Mucosa of descending colon (tissue), 3 donors: ENCODE data around the gene LDHA. TPM values are rescaled to one million over a fixed set of nuclear protein-coding genes. Genes with fewer than 3 reads are reported as not detected.

Experiments used
- ATAC-seq: fragments of 200-7000 bp; cut with Tn5 transposase; one replicate; pipeline ENCODE4 v1.9.1; 2020; ENCODE audit warnings: mild to moderate bottlenecking, moderate library complexity
- DNase-seq, 3 donors: peaks; one replicate each; pipeline ENCODE4 v3.0.0-alpha.2; 2020
- H3K36me3 ChIP-seq: fragments of 200-600 bp; one replicate; pipeline ENCODE4 v1.8.0; 2021; ENCODE audit warnings: low read depth, mild to moderate bottlenecking
- H3K4me1 ChIP-seq: fragments of 200-600 bp; one replicate; pipeline ENCODE4 v1.8.0; 2021; ENCODE audit warnings: low read depth, mild to moderate bottlenecking
- H3K4me3 ChIP-seq: fragments of 200-600 bp; one replicate; pipeline ENCODE4 v1.8.0; 2021; ENCODE audit warnings: mild to moderate bottlenecking
- H3K9me3 ChIP-seq: fragments of 200-600 bp; one replicate; pipeline ENCODE4 v1.8.0; 2021; ENCODE audit warnings: mild to moderate bottlenecking
- CTCF ChIP-seq: fragments of 200-600 bp; IDR thresholded peaks from one replicate; pipeline ENCODE4 v1.8.0; 2022; ENCODE audit warnings: antibody characterized with exemption, mild to moderate bottlenecking
- intact Hi-C, 2 donors: fragments of 100-400 bp; cut with DNase I in 1 of 2; cut with micrococcal nuclease in 1 of 2; formaldehyde crosslinking; loops; one replicate each; pipeline versions ENCODE4 v1.11.0 to v1.11.1; 2022; cut with DNase I, micrococcal nuclease
- total RNA-seq, 3 donors: library from RNA; stranded (reverse); fragmentation: NEBNext Ultra II Directional in 2 of 3; extraction: Animal tissue kit (Norgen Biotek cat#: 25700) in 2 of 3; gene quantifications; one replicate each; pipeline versions ENCODE4 v1.2.1 to v1.2.4, GENCODE V29; 2021 to 2023
- donor health status: DM: no; HTN: no; CAD: no; lungs with moderate emphysema.
- donor health status: DM: no; HTN: no; CAD: no.
- donor health status: DM: no; HTN: yes; CAD: no.

LDHA gene
- total RNA-seq, 3 donors from 2014 or later = 453 to 504 (median 462) TPM

DNA sequence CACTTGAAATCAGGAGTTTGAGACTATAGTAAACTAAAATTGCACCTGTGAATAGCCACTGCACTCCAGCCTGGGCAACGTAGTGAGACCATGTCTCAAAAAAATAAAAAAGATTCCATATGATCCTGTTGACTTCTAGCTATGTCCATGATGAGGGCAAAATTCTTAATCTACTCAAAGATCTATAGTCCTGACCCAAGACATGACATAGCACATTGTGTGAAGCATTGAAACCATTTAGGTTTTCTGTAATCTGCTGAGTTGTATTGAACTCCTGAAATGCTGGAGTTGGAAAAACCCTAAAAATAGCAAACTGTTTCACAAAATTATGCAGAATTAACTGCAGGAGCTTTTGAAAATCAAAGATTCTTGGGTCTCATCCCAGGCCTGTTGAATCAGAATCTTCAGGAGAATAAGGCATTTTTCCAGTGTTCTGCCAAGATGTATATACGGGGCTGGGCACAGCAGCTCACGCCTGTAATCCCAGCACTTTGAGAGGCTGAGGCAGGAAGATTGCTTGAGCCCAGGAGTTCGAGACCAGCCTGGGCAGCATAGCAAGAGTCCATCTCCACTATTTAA lies 29.8 kb upstream of the LDHA start:
- no peak overlapping the region for H3K4me3 ChIP-seq
- no peaks in the 10 kb centered on the region for H3K4me1 ChIP-seq
- intact Hi-C loops = no loop called here
- TF ChIP-seq CTCF = no peak
- H3K36me3 ChIP-seq = peaks cover 3% of the 10 kb centered on the region
- ATAC-seq = no peak
- no peaks in the 10 kb centered on the region for H3K9me3 ChIP-seq
- no peak for DNase-seq

GRCh38 chr11:18365741-18366140 lies 28.6 kb upstream of the LDHA start:
- intact Hi-C loops = no loop called here
- DNase-seq (no peak), ATAC-seq (no peak)
- Histone ChIP-seq H3K9me3 (no peaks in the 10 kb centered on the region), H3K36me3 (peaks cover 3% of the 10 kb centered on the region), H3K4me1 (no peaks in the 10 kb centered on the region), H3K4me3 (no peak overlapping the region)
- no peak for TF ChIP-seq CTCF

GRCh38 chr11:18366286-18366685 lies 28.1 kb upstream of the LDHA start:
- no peaks in the 10 kb centered on the region for H3K4me1 ChIP-seq
- H3K9me3 ChIP-seq = no peaks in the 10 kb centered on the region
- no peak for TF ChIP-seq CTCF
- H3K4me3 ChIP-seq = no peak overlapping the region
- ATAC-seq (no peak), DNase-seq (no peak)
- peaks cover 3% of the 10 kb centered on the region for H3K36me3 ChIP-seq
- intact Hi-C loops = no loop called here

GRCh38 chr11:18367431-18367830 lies 26.9 kb upstream of the LDHA start:
- Histone ChIP-seq H3K36me3 (peaks cover 3% of the 10 kb centered on the region), H3K9me3 (no peaks in the 10 kb centered on the region), H3K4me3 (no peak overlapping the region), H3K4me1 (no peaks in the 10 kb centered on the region)
- no peak for TF ChIP-seq CTCF
- intact Hi-C loops = no loop called here
- ATAC-seq (no peak), DNase-seq (no peak)

GRCh38 chr11:18368221-18368620 lies 26.1 kb upstream of the LDHA start:
- Histone ChIP-seq H3K9me3 (no peaks in the 10 kb centered on the region), H3K4me1 (no peaks in the 10 kb centered on the region), H3K4me3 (no peak overlapping the region), H3K36me3 (peaks cover 3% of the 10 kb centered on the region)
- TF ChIP-seq CTCF = no peak
- DNase-seq = no peak
- no peak for ATAC-seq
- intact Hi-C loops = no loop called here

DNA sequence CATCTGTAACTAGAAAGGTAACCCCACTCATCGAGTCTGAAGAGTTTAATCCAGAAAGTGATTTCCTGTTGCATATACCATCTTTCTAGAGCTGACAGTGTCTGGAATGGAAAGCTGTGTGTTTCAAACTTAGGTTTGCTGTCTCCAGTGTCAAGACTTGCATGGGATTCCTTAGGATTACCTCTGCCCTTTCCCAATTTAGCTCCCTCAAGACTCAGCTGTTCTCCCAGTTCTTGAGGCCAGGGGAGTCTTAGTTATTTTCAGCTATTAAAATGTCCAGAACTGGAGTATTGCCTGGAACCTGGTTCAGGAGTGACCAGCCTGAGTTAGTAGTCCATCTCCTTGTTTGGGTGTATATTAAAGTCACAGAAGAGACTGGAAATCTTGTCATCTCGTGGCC lies 25.0 kb upstream of the LDHA start:
- H3K9me3 ChIP-seq = no peaks in the 10 kb centered on the region
- intact Hi-C loops = no loop called here
- no peak for TF ChIP-seq CTCF
- ATAC-seq = no peak
- H3K36me3 ChIP-seq = peaks cover 3% of the 10 kb centered on the region
- no peak overlapping the region for H3K4me3 ChIP-seq
- H3K4me1 ChIP-seq = no peaks in the 10 kb centered on the region
- DNase-seq = no peak
